ACC112 (cell line): Measurements from ENCODE around the gene NOTO.
A peak's percentile ranks its signal among the peaks of the same experiment; 100 is the strongest.
"Not testable (repeated sequence)": the region's sequence is repeated elsewhere in the genome, so short reads cannot be mapped to it uniquely, and the experiment has no call there.

Source experiments
- H2AFZ ChIP-seq: fragments of 200-600 bp; sonication (generic); one replicate; pipeline ENCODE4 v1.6.0; 2017; ENCODE audit warnings: antibody characterized with exemption, low read length; ENCODE audit not compliant: unreplicated experiment
- H3K27ac ChIP-seq: fragments of 200-600 bp; sonication (generic); 2 replicates; pipeline ENCODE4 v1.5.1; 2014; ENCODE audit warnings: low read depth, mild to moderate bottlenecking, antibody characterized with exemption, low read length, moderate library complexity
- H3K27me3 ChIP-seq: fragments of 200-600 bp; sonication (generic); 2 replicates; pipeline ENCODE4 v1.6.1; 2014; ENCODE audit warnings: mild to moderate bottlenecking, antibody characterized with exemption, low read length, moderate library complexity, mixed read lengths; ENCODE audit not compliant: insufficient read depth
- H3K36me3 ChIP-seq: fragments of 200-600 bp; sonication (generic); 2 replicates; pipeline ENCODE4 v1.6.1; 2016; ENCODE audit warnings: mild to moderate bottlenecking, antibody characterized with exemption, low read length, moderate library complexity, mixed read lengths; ENCODE audit not compliant: insufficient read depth
- H3K4me1 ChIP-seq: fragments of 200-600 bp; sonication (generic); one replicate; pipeline ENCODE4 v1.6.1; 2016; ENCODE audit warnings: low read length, mixed read lengths; ENCODE audit not compliant: insufficient read depth, unreplicated experiment, control insufficient read depth
- H3K4me3 ChIP-seq: fragments of 200-600 bp; sonication (generic); 2 replicates; pipeline ENCODE4 v1.5.1; 2014; ENCODE audit warnings: mild to moderate bottlenecking, low read depth, low read length
- H3K79me2 ChIP-seq: fragments of 200-600 bp; sonication (generic); one replicate; pipeline ENCODE4 v1.6.0; 2016; ENCODE audit warnings: low read length; ENCODE audit not compliant: control insufficient read depth, unreplicated experiment, insufficient read depth

NOTO gene

GRCh38 chr2:73174244-73174643 lies 28.1 kb upstream of the NOTO start:
- peaks cover 26% of the 10 kb centered on the region for H3K27me3 ChIP-seq
- H3K4me1 ChIP-seq = peaks cover 14% of the 10 kb centered on the region
- H3K4me3 ChIP-seq = no peak overlapping the region
- no peak overlapping the region for H2AFZ ChIP-seq
- no peaks in the 10 kb centered on the region for H3K36me3 ChIP-seq
- H3K27ac ChIP-seq = no peak overlapping the region
- H3K79me2 ChIP-seq = no peaks in the 10 kb centered on the region

- H3K36me3 ChIP-seq = no peaks in the 10 kb centered on the region
- H3K27me3 ChIP-seq = peaks cover 34% of the 10 kb centered on the region
- no peaks in the 10 kb centered on the region for H3K79me2 ChIP-seq
- H2AFZ ChIP-seq = peak overlapping the region; percentile 71
- peak overlapping the region; percentile 88 for H3K4me3 ChIP-seq
- H3K4me1 ChIP-seq = peaks cover 14% of the 10 kb centered on the region
- H3K27ac ChIP-seq = no peak overlapping the region
Observed at GRCh38 chr2:73174941-73175662, 27.3 kb upstream of the NOTO start.

GRCh38 chr2:73175663-73176204 lies 26.6 kb upstream of the NOTO start:
- Histone ChIP-seq H3K79me2 (no peaks in the 10 kb centered on the region), H2AFZ (peak overlapping the region; percentile 71), H3K27me3 (peaks cover 40% of the 10 kb centered on the region), H3K4me1 (peaks cover 14% of the 10 kb centered on the region), H3K27ac (no peak overlapping the region), H3K4me3 (peak overlapping the region; percentile 88), H3K36me3 (no peaks in the 10 kb centered on the region)

GRCh38 chr2:73176205-73176880 lies 26.0 kb upstream of the NOTO start:
- H3K36me3 ChIP-seq = no peaks in the 10 kb centered on the region
- H3K27ac ChIP-seq = no peak overlapping the region
- no peaks in the 10 kb centered on the region for H3K79me2 ChIP-seq
- peaks cover 14% of the 10 kb centered on the region for H3K4me1 ChIP-seq
- H2AFZ ChIP-seq = peak overlapping the region; percentile 95
- peak overlapping the region; percentile 88 for H3K4me3 ChIP-seq
- peaks cover 40% of the 10 kb centered on the region for H3K27me3 ChIP-seq

- Histone ChIP-seq H3K79me2 (no peaks in the 10 kb centered on the region), H3K4me1 (peaks cover 14% of the 10 kb centered on the region), H2AFZ (peak overlapping the region; percentile 95), H3K27me3 (peaks cover 40% of the 10 kb centered on the region), H3K36me3 (no peaks in the 10 kb centered on the region), H3K27ac (no peak overlapping the region; the same call in 1 of the 2 replicates), H3K4me3 (peak overlapping the region; percentile 88)
Observed at GRCh38 chr2:73176881-73177644, 25.3 kb upstream of the NOTO start.

- H3K79me2 ChIP-seq = no peaks in the 10 kb centered on the region
- H3K27me3 ChIP-seq = peaks cover 43% of the 10 kb centered on the region
- no peaks in the 10 kb centered on the region for H3K36me3 ChIP-seq
- peak overlapping the region; percentile 84 for H2AFZ ChIP-seq
- peaks cover 14% of the 10 kb centered on the region for H3K4me1 ChIP-seq
- no peak overlapping the region for H3K27ac ChIP-seq
- H3K4me3 ChIP-seq = peak overlapping the region; percentile 88
Observed at GRCh38 chr2:73177645-73178255, 24.6 kb upstream of the NOTO start.

GRCh38 chr2:73185965-73186364 lies 16.4 kb upstream of the NOTO start:
- Histone ChIP-seq H3K4me1 (no peaks in the 10 kb centered on the region), H3K27me3 (peaks cover 60% of the 10 kb centered on the region), H3K79me2 (no peaks in the 10 kb centered on the region), H3K4me3 (no peak overlapping the region), H3K27ac (no peak overlapping the region), H3K36me3 (no peaks in the 10 kb centered on the region), H2AFZ (no peak overlapping the region)

GRCh38 chr2:73187549-73187948 lies 14.8 kb upstream of the NOTO start:
- Histone ChIP-seq H3K79me2 (no peaks in the 10 kb centered on the region), H3K36me3 (no peaks in the 10 kb centered on the region), H3K4me3 (no peak overlapping the region), H3K27me3 (peaks cover 69% of the 10 kb centered on the region), H2AFZ (no peak overlapping the region), H3K27ac (no peak overlapping the region), H3K4me1 (no peaks in the 10 kb centered on the region)

GRCh38 chr2:73197579-73197978 lies 4.8 kb upstream of the NOTO start:
- Histone ChIP-seq H3K4me3 (no peak overlapping the region), H2AFZ (no peak overlapping the region), H3K27me3 (peaks cover 59% of the 10 kb centered on the region), H3K27ac (no peak overlapping the region), H3K79me2 (no peaks in the 10 kb centered on the region), H3K36me3 (no peaks in the 10 kb centered on the region), H3K4me1 (no peaks in the 10 kb centered on the region)

GRCh38 chr2:73200281-73200680 lies 2.1 kb upstream of the NOTO start:
- H3K27me3 ChIP-seq = peaks cover 74% of the 10 kb centered on the region
- not testable (repeated sequence) for H3K4me1 ChIP-seq, H2AFZ ChIP-seq, H3K4me3 ChIP-seq, H3K79me2 ChIP-seq, H3K36me3 ChIP-seq, H3K27ac ChIP-seq
